HepG2 (cell line): ENCODE results near the gene TMCC1. TPM values are rescaled to one million over a fixed set of nuclear protein-coding genes. Genes with fewer than 3 reads are reported as not detected.

Source experiments
- AGO1 ChIP-seq: fragments of 200-400 bp; formaldehyde crosslinking; IDR thresholded peaks from 2 replicates; pipeline ENCODE4 v1.6.1; 2017; ENCODE audit warnings: mild to moderate bottlenecking, low read depth, low read length, moderate library complexity; ENCODE audit not compliant: poor library complexity, severe bottlenecking
- CBX5 ChIP-seq: sonication (generic); formaldehyde crosslinking; IDR thresholded peaks from 2 replicates; pipeline ENCODE4 v1.4.0; 2020; ENCODE audit warnings: missing genetic modification reagents, borderline replicate concordance
- DBP ChIP-seq: sonication (generic); formaldehyde crosslinking; IDR thresholded peaks from 2 replicates; pipeline ENCODE4 v1.4.0; 2020; ENCODE audit warnings: missing genetic modification reagents; ENCODE audit errors: not compliant biosample characterization
- HOMEZ ChIP-seq: IDR thresholded peaks from 2 replicates; pipeline ENCODE4 v1.6.1; 2016; ENCODE audit warnings: low read depth
- POLR2AphosphoS5 ChIP-seq: IDR thresholded peaks from 2 replicates; pipeline ENCODE4 v1.6.1; 2012; ENCODE audit warnings: low read depth, low read length
- ZBTB33 ChIP-seq: sonication (generic); formaldehyde crosslinking; IDR thresholded peaks from 2 replicates; pipeline ENCODE4 v1.4.0; 2020; ENCODE audit warnings: missing genetic modification reagents
- ZFX ChIP-seq: sonication (generic); formaldehyde crosslinking; IDR thresholded peaks from 2 replicates; pipeline ENCODE4 v1.4.0; 2020; ENCODE audit warnings: mild to moderate bottlenecking, low read depth, missing genetic modification reagents, moderate library complexity
- ZNF263 ChIP-seq: sonication (generic); formaldehyde crosslinking; IDR thresholded peaks from 2 replicates; pipeline ENCODE4 v1.4.0; 2020; ENCODE audit warnings: missing genetic modification reagents
- ZNF343 ChIP-seq: sonication (generic); formaldehyde crosslinking; IDR thresholded peaks from 2 replicates; pipeline ENCODE4 v1.4.0; 2020; ENCODE audit warnings: mild to moderate bottlenecking, missing genetic modification reagents
- ZNF362 ChIP-seq: sonication (generic); formaldehyde crosslinking; IDR thresholded peaks from 2 replicates; pipeline ENCODE4 v1.4.0; 2020; ENCODE audit warnings: missing genetic modification reagents, mild to moderate bottlenecking, borderline replicate concordance
- ZNF569 ChIP-seq: sonication (generic); formaldehyde crosslinking; IDR thresholded peaks from 2 replicates; pipeline ENCODE4 v1.5.0; 2020; ENCODE audit warnings: mild to moderate bottlenecking, missing genetic modification reagents, moderate library complexity, borderline replicate concordance
- ZNF646 ChIP-seq: sonication (generic); formaldehyde crosslinking; IDR thresholded peaks from 2 replicates; pipeline ENCODE4 v1.9.0; 2021; ENCODE audit warnings: mild to moderate bottlenecking, missing genetic modification reagents
- ZNF816 ChIP-seq: sonication (generic); formaldehyde crosslinking; IDR thresholded peaks from 2 replicates; pipeline ENCODE4 v1.8.0; 2022; ENCODE audit warnings: missing genetic modification reagents, mild to moderate bottlenecking, borderline replicate concordance
- polyA plus RNA-seq, 8 experiments: library from polyadenylated mRNA; depleted of rRNA in 3 of 8; stranded (reverse) in 7 of 8; unstranded in 1 of 8; fragments of >200 nt; fragmentation: Illumina TruSeq in 4 of 8; extraction: Trizol in 4 of 8; gene quantifications; 2 replicates each; pipeline versions ENCODE4 v1.2.1 to v1.2.3, GENCODE V29; 2011 to 2016; ENCODE audit warnings: low read depth in 4 of 8, missing spikeins in 1 of 8, mixed read lengths in 1 of 8; ENCODE audit not compliant: insufficient read depth in 1 of 8
- total RNA-seq, 5 experiments: library from RNA; depleted of rRNA; stranded (reverse); fragments of >200 nt; fragmentation: Illumina TruSeq; extraction: Trizol; gene quantifications; 2 replicates each; pipeline ENCODE4 v1.2.3, GENCODE V29; 2016; ENCODE audit warnings: low read depth in 1 of 5
- TF ChIP-seq, protein P1 (sequence below): sonication (generic); formaldehyde crosslinking; IDR thresholded peaks from 2 replicates; pipeline ENCODE4 v1.5.0; 2020; ENCODE audit warnings: mild to moderate bottlenecking, missing genetic modification reagents

TMCC1 gene
- total and polyA plus RNA-seq, 2 of the 13 experiments (the other 11 are each of a cell fraction or from before 2014, with no cell fraction given): 12.1 to 264 TPM

- TF ChIP-seq ZNF646 (CRISPR knock-in tag) (peak; percentile 15; the same call in 1 of the 2 replicates), ZBTB33 (CRISPR knock-in tag) (no peak), HOMEZ (peak; percentile 29; the same call in 1 of the 2 replicates), POLR2AphosphoS5 (no peak), CBX5 (CRISPR knock-in tag) (no peak), ZNF362 (CRISPR knock-in tag) (no peak), ZNF343 (CRISPR knock-in tag) (no peak), ZNF263 (CRISPR knock-in tag) (no peak), ZFX (no peak), ZNF816 (no peak), ZNF569 (CRISPR knock-in tag) (no peak), AGO1 (no peak), DBP (CRISPR knock-in tag) (no peak)
- TF ChIP-seq, protein P1, sequence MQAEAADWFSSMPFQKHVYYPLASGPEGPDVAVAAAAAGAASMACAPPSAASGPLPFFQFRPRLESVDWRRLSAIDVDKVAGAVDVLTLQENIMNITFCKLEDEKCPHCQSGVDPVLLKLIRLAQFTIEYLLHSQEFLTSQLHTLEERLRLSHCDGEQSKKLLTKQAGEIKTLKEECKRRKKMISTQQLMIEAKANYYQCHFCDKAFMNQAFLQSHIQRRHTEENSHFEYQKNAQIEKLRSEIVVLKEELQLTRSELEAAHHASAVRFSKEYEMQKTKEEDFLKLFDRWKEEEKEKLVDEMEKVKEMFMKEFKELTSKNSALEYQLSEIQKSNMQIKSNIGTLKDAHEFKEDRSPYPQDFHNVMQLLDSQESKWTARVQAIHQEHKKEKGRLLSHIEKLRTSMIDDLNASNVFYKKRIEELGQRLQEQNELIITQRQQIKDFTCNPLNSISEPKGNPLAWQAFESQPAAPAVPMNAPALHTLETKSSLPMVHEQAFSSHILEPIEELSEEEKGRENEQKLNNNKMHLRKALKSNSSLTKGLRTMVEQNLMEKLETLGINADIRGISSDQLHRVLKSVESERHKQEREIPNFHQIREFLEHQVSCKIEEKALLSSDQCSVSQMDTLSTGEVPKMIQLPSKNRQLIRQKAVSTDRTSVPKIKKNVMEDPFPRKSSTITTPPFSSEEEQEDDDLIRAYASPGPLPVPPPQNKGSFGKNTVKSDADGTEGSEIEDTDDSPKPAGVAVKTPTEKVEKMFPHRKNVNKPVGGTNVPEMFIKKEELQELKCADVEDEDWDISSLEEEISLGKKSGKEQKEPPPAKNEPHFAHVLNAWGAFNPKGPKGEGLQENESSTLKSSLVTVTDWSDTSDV (CRISPR knock-in tag): no peak
Measured at GRCh38 chr3:129890125-129890524, 3.4 kb downstream of the TMCC1 start (continued).
